PFSK-1 (cell line): Measurements from ENCODE around the gene TECTB.

Experiments
- FOXP2 ChIP-seq: optimal IDR thresholded peaks from 2 replicates; pipeline ENCODE3; 2011; ENCODE audit warnings: borderline replicate concordance, control low read depth, inconsistent platforms; ENCODE audit not compliant: insufficient read depth; ENCODE audit errors: extremely low read length, extremely low read depth
- POLR2AphosphoS5 ChIP-seq: IDR thresholded peaks from 2 replicates; pipeline ENCODE4 v1.6.1; 2012; ENCODE audit warnings: low read depth, mild to moderate bottlenecking, control low read depth, low read length, moderate library complexity
- SIN3A ChIP-seq: IDR thresholded peaks from 2 replicates; pipeline ENCODE4 v1.6.1; 2012; ENCODE audit warnings: mild to moderate bottlenecking, low read length, moderate library complexity, borderline replicate concordance; ENCODE audit not compliant: insufficient read depth
- TAF1 ChIP-seq: IDR thresholded peaks from 2 replicates; pipeline ENCODE4 v1.6.1; 2012; ENCODE audit warnings: low read length, control low read depth, borderline replicate concordance; ENCODE audit not compliant: insufficient read depth
- TF ChIP-seq, protein P1 (sequence below), 2 experiments: IDR thresholded peaks; 2 replicates each; pipeline versions ENCODE4 v1.6.1 to v1.8.0; 2011 to 2012; ENCODE audit warnings: low read depth in 2 of 2, low read length in 2 of 2, control low read depth in 1 of 2, inconsistent platforms in 1 of 2, mild to moderate bottlenecking in 1 of 2, moderate library complexity in 1 of 2; ENCODE audit not compliant: insufficient read depth in 1 of 2

TECTB gene

DNA sequence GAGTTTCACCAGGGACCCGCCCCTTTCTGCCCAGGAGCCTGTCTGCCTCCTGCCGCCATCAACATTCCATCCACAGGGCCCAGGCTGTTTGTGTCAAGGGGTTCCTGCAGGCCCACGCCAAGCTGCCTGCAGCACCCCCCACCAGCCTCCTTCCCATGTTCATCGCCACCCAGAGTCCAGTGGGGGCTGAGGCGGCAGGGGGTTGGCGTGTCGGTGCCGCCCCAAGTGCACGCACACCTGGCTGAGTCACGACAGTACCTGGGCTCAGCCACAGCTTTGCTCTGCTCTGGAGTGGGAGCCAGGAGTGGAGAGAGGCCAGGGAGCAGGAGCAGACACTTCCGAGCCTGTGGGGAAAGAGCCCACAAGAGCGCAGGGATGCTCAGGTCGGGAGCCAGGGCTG lies 42.8 kb upstream of the TECTB start:
- TF ChIP-seq SIN3A (no peak), POLR2AphosphoS5 (no peak), FOXP2 (no peak), TAF1 (no peak)
- TF ChIP-seq, protein P1, sequence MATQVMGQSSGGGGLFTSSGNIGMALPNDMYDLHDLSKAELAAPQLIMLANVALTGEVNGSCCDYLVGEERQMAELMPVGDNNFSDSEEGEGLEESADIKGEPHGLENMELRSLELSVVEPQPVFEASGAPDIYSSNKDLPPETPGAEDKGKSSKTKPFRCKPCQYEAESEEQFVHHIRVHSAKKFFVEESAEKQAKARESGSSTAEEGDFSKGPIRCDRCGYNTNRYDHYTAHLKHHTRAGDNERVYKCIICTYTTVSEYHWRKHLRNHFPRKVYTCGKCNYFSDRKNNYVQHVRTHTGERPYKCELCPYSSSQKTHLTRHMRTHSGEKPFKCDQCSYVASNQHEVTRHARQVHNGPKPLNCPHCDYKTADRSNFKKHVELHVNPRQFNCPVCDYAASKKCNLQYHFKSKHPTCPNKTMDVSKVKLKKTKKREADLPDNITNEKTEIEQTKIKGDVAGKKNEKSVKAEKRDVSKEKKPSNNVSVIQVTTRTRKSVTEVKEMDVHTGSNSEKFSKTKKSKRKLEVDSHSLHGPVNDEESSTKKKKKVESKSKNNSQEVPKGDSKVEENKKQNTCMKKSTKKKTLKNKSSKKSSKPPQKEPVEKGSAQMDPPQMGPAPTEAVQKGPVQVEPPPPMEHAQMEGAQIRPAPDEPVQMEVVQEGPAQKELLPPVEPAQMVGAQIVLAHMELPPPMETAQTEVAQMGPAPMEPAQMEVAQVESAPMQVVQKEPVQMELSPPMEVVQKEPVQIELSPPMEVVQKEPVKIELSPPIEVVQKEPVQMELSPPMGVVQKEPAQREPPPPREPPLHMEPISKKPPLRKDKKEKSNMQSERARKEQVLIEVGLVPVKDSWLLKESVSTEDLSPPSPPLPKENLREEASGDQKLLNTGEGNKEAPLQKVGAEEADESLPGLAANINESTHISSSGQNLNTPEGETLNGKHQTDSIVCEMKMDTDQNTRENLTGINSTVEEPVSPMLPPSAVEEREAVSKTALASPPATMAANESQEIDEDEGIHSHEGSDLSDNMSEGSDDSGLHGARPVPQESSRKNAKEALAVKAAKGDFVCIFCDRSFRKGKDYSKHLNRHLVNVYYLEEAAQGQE (IDR thresholded peaks at IDR 0.05; ENCODE audit: insufficient read depth in 1 of 2, low read depth in 2 of 2, low read length in 2 of 2), result no peak

DNA sequence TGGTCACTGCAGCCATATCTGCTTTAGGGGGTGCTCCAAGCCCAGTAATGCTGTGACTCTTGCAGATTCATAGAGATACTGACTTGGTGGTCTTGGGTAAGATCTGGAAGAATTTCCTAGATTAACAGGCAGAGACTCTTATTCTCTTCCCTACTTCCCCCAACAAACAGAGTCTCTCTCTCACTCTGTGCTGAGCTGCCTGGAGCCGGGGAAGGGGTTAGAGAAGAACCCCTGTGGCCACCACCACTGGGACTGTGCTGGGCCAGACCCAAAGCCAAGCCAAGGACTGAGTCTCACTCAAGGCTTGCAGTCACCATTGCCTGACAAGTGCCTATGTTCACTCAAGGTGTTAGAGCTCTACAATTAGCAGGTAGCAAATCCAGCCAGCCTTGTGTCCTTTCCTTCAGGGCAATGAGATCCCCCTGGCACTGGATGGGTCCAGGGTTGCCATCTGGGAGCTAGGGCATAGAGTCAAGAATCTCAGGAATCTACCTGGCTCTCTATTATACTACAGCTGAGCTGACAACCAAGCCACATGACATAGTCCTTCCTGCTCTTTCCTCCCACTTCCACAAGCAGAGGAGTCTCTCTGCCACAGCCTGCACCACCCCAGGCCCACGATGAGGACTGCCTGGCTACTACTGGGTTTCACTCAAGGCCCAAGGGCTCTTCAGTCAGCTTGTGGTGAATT lies 41.4 kb upstream of the TECTB start:
- TF ChIP-seq FOXP2 (no peak), TAF1 (no peak), POLR2AphosphoS5 (no peak), SIN3A (no peak)
- TF ChIP-seq, protein P1 (IDR thresholded peaks at IDR 0.05; ENCODE audit: insufficient read depth in 1 of 2, low read depth in 2 of 2, low read length in 2 of 2), result no peak

DNA sequence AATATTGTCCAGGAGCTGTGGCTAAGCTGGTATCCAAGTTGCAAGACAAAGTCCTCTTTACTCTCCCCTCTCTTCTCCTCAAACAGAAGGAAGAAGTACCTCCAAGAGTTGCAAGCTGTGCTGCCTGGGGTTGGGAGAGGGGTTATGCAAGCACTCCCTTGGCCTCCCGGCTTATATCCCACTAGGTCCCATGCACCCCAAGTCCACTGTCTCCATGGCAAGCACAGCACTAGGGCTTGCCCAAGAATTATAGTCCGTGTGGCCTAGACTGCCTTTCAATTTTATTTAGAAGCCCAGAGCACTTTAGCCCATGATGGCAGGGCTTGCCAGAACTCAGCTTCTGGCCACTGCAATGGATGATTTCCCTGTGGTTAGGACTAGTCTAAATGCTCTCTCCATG lies 40.4 kb upstream of the TECTB start:
- TF ChIP-seq, protein P1 (IDR thresholded peaks at IDR 0.05; ENCODE audit: insufficient read depth in 1 of 2, low read depth in 2 of 2, low read length in 2 of 2), result no peak
- TF ChIP-seq FOXP2, result no peak
- TF ChIP-seq SIN3A, result no peak
- TF ChIP-seq POLR2AphosphoS5, result no peak
- no peak for TF ChIP-seq TAF1

DNA sequence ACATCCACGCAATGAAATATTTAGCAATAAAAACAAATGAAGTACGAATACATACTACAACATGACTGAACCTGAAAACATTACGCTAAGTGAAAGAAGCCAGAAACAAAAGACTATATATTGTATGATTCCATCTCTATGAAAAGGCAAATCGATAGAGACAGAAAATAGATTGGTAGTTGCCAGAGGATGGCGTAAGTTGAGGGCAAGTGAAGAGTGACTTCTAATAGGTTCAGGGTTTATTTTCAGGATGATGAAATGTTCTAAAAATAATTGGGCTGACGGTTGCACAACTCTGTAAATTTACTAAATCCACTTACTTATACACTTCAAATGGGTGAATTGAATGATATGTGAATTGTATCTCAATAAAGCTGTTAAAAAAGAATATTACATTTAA lies 39.5 kb upstream of the TECTB start:
- TF ChIP-seq FOXP2 (no peak), SIN3A (no peak), TAF1 (no peak), POLR2AphosphoS5 (no peak)
- TF ChIP-seq, protein P1 (IDR thresholded peaks at IDR 0.05; ENCODE audit: insufficient read depth in 1 of 2, low read depth in 2 of 2, low read length in 2 of 2), result no peak

DNA sequence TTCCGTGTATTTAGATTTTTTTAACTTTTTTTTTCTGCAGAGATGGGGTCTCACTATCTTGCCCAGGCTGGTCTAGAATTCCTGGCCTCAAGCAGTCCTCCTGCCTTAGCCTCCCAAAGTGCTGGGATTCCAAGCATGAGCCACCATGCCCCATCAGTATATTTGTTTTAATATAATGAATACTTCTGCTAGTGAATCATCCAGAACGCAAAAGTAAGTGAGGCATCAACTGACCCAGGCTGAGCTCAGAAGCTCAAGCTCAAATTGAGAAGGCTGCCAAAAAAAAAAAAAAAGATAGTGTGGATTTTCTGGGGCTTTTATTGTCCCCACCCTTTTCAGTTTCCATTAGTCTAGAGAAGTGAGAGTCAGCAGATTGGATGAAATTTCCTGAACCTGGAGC lies 39.0 kb upstream of the TECTB start:
- TF ChIP-seq TAF1, result no peak
- TF ChIP-seq, protein P1 (IDR thresholded peaks at IDR 0.05; ENCODE audit: insufficient read depth in 1 of 2, low read depth in 2 of 2, low read length in 2 of 2), result no peak
- no peak for TF ChIP-seq SIN3A
- TF ChIP-seq FOXP2, result no peak
- no peak for TF ChIP-seq POLR2AphosphoS5
